K562 (cell line): ENCODE measurements around the gene SAFB. TPM values are rescaled to one million over a fixed set of nuclear protein-coding genes. Genes with fewer than 3 reads are reported as not detected.
A peak's percentile ranks its signal among the peaks of the same experiment; 100 is the strongest.

ENCODE experiments used
- CHD2 ChIP-seq: IDR thresholded peaks from 2 replicates; pipeline ENCODE4 v1.6.1; 2011; ENCODE audit warnings: low read depth, low read length
- CREB1 ChIP-seq, 2 experiments: sonication (generic) in 1 of 2; formaldehyde crosslinking in 1 of 2; IDR thresholded peaks; 2 replicates each; pipeline versions ENCODE4 v1.6.1 to v1.8.0; 2012 to 2022; ENCODE audit warnings: inconsistent platforms in 1 of 2, mild to moderate bottlenecking in 1 of 2, missing genetic modification reagents in 1 of 2, moderate library complexity in 1 of 2
- FOXJ2 ChIP-seq: fragments of 200-800 bp; sonication (Bioruptor generic); IDR thresholded peaks from 2 replicates; pipeline ENCODE4 v1.6.1; 2016; ENCODE audit warnings: missing genetic modification characterization, missing compliant biosample characterization
- FOXP1 ChIP-seq: sonication (generic); formaldehyde crosslinking; IDR thresholded peaks from 2 replicates; pipeline ENCODE4 v1.8.0; 2022; ENCODE audit warnings: mild to moderate bottlenecking, missing genetic modification reagents
- FUS ChIP-seq: fragments of 200-400 bp; formaldehyde crosslinking; optimal IDR thresholded peaks from 2 replicates; pipeline ENCODE3; 2017; ENCODE audit warnings: low read depth, low read length
- KAT7 ChIP-seq: sonication (generic); formaldehyde crosslinking; IDR thresholded peaks from 2 replicates; pipeline ENCODE4 v1.8.0; 2022; ENCODE audit warnings: missing genetic modification reagents, mild to moderate bottlenecking, borderline replicate concordance
- MEIS2 ChIP-seq: fragments of 450-650 bp; IDR thresholded peaks from 2 replicates; pipeline ENCODE4 v1.6.1; 2014; ENCODE audit warnings: mild to moderate bottlenecking; ENCODE audit not compliant: partially characterized antibody
- NFXL1 ChIP-seq: fragments of 450-650 bp; formaldehyde crosslinking; IDR thresholded peaks from 2 replicates; pipeline ENCODE4 v1.4.0; 2021; ENCODE audit warnings: mild to moderate bottlenecking
- RBM14 ChIP-seq: fragments of 200-400 bp; formaldehyde crosslinking; IDR thresholded peaks from 2 replicates; pipeline ENCODE4 v1.6.1; 2018; ENCODE audit warnings: low read depth, mild to moderate bottlenecking, low read length, moderate library complexity, borderline replicate concordance; ENCODE audit not compliant: insufficient read depth
- RBM17 ChIP-seq: fragments of 200-400 bp; formaldehyde crosslinking; IDR thresholded peaks from 2 replicates; pipeline ENCODE4 v1.6.1; 2017; ENCODE audit warnings: low read depth, mild to moderate bottlenecking, low read length, borderline replicate concordance
- SMARCA4 ChIP-seq: fragments of 450-650 bp; IDR thresholded peaks from 2 replicates; pipeline ENCODE4 v1.6.1; 2016
- ZBTB1 ChIP-seq: sonication (generic); formaldehyde crosslinking; IDR thresholded peaks from 2 replicates; pipeline ENCODE4 v1.8.1; 2023; ENCODE audit warnings: missing genetic modification reagents, low read depth, mild to moderate bottlenecking, borderline replicate concordance
- ZNF184 ChIP-seq: sonication (generic); formaldehyde crosslinking; IDR thresholded peaks from 2 replicates; pipeline ENCODE4 v1.5.0; 2020; ENCODE audit warnings: missing genetic modification reagents
- ZNF263 ChIP-seq: sonication (generic); formaldehyde crosslinking; IDR thresholded peaks from 2 replicates; pipeline ENCODE4 v1.8.0; 2022; ENCODE audit warnings: mild to moderate bottlenecking, missing genetic modification reagents, borderline replicate concordance
- ZNF75A ChIP-seq: fragments of 450-650 bp; formaldehyde crosslinking; IDR thresholded peaks from 2 replicates; pipeline ENCODE4 v1.4.0; 2020; ENCODE audit warnings: mild to moderate bottlenecking
- ZNF780A ChIP-seq: fragments of 250-450 bp; sonication (Bioruptor Pico); IDR thresholded peaks from 2 replicates; pipeline ENCODE4 v1.5.0; 2021; ENCODE audit warnings: mild to moderate bottlenecking
- polyA plus RNA-seq, 8 experiments: library from polyadenylated mRNA; depleted of rRNA in 4 of 8; stranded (reverse) in 5 of 8; unstranded in 3 of 8; fragments of >200 nt; fragmentation: Nextera tagmentation in 2 of 8; fragmentation: Illumina TruSeq in 1 of 8; extraction: Ambion mirVana in 2 of 8; extraction: Trizol in 1 of 8; gene quantifications; 2 replicates each; pipeline versions ENCODE4 v1.2.1 to v1.2.3, GENCODE V29; 2011 to 2014; ENCODE audit warnings: inconsistent platforms in 1 of 8, missing spikeins in 1 of 8
- total RNA-seq, 7 experiments: library from RNA; depleted of rRNA in 6 of 7; stranded (reverse); fragments of >200 nt in 6 of 7; fragmentation: Illumina TruSeq in 2 of 7; extraction: Trizol in 2 of 7; gene quantifications; 2 replicates each; pipeline versions ENCODE4 v1.2.1 to v1.2.3, GENCODE V29; 2011 to 2021; ENCODE audit warnings: low replicate concordance in 1 of 7
- TF ChIP-seq, protein P1 (sequence below): fragments of 450-650 bp; formaldehyde crosslinking; IDR thresholded peaks from 2 replicates; pipeline ENCODE4 v1.4.0; 2020; ENCODE audit warnings: mild to moderate bottlenecking, mixed read lengths
- TF ChIP-seq, protein P2 (sequence below): sonication (generic); formaldehyde crosslinking; IDR thresholded peaks from 2 replicates; pipeline ENCODE4 v1.8.1; 2023; ENCODE audit warnings: mild to moderate bottlenecking, missing genetic modification reagents
- TF ChIP-seq, protein P3 (sequence below), 2 experiments: fragments of 450-650 bp; conservative IDR thresholded peaks; 2 replicates each; pipeline ENCODE4 v1.6.1; 2017; ENCODE audit warnings: mild to moderate bottlenecking in 2 of 2, moderate library complexity in 2 of 2
- TF ChIP-seq, protein P4 (sequence below): fragments of 450-650 bp; IDR thresholded peaks from 2 replicates; pipeline ENCODE4 v1.6.1; 2017; ENCODE audit warnings: antibody characterized with exemption, mild to moderate bottlenecking

The SAFB gene
- total and polyA plus RNA-seq, 9 of the 15 experiments (the other 6 are each of a cell fraction or from before 2014, with no cell fraction given) = 1.1 to 151 (median 83.1) TPM

DNA sequence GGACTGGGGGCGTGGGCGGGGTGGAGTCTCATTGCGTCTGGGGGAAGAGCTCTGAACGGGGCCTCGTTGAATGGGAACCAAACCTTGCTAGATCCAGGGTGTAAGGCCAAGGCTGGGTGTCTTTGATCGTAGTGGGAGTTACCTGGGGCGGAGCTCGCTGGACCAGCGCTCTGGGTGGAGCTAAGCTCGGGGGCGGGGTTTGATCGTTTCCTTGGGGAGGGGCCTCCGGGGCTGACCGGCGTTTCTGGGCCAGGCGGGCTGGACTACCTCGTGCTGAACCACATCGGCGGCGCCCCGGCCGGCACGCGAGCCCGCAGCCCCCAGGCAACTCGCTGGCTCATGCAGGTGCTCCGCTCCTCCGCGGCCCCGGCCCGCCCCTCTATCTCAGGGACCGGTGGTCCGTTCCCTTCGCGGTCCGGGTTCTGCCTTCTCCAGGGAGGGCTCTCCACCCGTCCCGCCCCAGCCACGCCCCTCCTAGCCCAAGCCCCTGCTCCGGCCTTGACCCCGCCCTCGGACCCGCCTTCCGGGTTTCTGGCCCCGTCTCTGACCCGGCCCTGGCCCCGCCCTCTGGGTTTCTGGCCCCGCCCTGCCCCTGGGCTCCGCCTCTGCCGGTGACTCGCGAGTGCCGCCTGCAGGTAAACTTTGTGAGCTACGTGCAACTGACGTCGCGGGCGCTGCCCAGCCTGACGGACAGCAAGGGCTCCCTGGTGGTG, 63.9 kb downstream of the SAFB start (continued):
- TF ChIP-seq RBM14 = no peak
- TF ChIP-seq CHD2 = no peak
- TF ChIP-seq ZBTB1 (CRISPR knock-in tag) = no peak; the same call in 1 of the 2 replicates
- TF ChIP-seq, protein P1, sequence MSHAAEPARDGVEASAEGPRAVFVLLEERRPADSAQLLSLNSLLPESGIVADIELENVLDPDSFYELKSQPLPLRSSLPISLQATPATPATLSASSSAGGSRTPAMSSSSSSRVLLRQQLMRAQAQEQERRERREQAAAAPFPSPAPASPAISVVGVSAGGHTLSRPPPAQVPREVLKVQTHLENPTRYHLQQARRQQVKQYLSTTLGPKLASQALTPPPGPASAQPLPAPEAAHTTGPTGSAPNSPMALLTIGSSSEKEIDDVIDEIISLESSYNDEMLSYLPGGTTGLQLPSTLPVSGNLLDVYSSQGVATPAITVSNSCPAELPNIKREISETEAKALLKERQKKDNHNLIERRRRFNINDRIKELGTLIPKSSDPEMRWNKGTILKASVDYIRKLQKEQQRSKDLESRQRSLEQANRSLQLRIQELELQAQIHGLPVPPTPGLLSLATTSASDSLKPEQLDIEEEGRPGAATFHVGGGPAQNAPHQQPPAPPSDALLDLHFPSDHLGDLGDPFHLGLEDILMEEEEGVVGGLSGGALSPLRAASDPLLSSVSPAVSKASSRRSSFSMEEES = no peak
- TF ChIP-seq FOXP1 (CRISPR knock-in tag) = peak; percentile 71; the same call in 1 of the 2 replicates
- TF ChIP-seq, protein P2, sequence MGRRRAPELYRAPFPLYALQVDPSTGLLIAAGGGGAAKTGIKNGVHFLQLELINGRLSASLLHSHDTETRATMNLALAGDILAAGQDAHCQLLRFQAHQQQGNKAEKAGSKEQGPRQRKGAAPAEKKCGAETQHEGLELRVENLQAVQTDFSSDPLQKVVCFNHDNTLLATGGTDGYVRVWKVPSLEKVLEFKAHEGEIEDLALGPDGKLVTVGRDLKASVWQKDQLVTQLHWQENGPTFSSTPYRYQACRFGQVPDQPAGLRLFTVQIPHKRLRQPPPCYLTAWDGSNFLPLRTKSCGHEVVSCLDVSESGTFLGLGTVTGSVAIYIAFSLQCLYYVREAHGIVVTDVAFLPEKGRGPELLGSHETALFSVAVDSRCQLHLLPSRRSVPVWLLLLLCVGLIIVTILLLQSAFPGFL (CRISPR knock-in tag) = no peak
- no peak for TF ChIP-seq KAT7
- no peak for TF ChIP-seq ZNF780A (CRISPR knock-in tag)
- TF ChIP-seq, protein P3, sequence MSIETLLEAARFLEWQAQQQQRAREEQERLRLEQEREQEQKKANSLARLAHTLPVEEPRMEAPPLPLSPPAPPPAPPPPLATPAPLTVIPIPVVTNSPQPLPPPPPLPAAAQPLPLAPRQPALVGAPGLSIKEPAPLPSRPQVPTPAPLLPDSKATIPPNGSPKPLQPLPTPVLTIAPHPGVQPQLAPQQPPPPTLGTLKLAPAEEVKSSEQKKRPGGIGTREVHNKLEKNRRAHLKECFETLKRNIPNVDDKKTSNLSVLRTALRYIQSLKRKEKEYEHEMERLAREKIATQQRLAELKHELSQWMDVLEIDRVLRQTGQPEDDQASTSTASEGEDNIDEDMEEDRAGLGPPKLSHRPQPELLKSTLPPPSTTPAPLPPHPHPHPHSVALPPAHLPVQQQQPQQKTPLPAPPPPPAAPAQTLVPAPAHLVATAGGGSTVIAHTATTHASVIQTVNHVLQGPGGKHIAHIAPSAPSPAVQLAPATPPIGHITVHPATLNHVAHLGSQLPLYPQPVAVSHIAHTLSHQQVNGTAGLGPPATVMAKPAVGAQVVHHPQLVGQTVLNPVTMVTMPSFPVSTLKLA (conservative IDR thresholded peaks at IDR 0.05) = peak; percentile 86 to 95
- TF ChIP-seq ZNF75A (CRISPR knock-in tag) = no peak
- no peak for TF ChIP-seq FUS
- peak; percentile 91 for TF ChIP-seq CREB1 (IDR thresholded peaks at IDR 0.05)
- peak; percentile 95 for TF ChIP-seq CREB1 (CRISPR knock-in tag; IDR thresholded peaks at IDR 0.05)
- TF ChIP-seq MEIS2 = peak; percentile 36
- no peak for TF ChIP-seq SMARCA4
- no peak for TF ChIP-seq NFXL1
- TF ChIP-seq, protein P4, sequence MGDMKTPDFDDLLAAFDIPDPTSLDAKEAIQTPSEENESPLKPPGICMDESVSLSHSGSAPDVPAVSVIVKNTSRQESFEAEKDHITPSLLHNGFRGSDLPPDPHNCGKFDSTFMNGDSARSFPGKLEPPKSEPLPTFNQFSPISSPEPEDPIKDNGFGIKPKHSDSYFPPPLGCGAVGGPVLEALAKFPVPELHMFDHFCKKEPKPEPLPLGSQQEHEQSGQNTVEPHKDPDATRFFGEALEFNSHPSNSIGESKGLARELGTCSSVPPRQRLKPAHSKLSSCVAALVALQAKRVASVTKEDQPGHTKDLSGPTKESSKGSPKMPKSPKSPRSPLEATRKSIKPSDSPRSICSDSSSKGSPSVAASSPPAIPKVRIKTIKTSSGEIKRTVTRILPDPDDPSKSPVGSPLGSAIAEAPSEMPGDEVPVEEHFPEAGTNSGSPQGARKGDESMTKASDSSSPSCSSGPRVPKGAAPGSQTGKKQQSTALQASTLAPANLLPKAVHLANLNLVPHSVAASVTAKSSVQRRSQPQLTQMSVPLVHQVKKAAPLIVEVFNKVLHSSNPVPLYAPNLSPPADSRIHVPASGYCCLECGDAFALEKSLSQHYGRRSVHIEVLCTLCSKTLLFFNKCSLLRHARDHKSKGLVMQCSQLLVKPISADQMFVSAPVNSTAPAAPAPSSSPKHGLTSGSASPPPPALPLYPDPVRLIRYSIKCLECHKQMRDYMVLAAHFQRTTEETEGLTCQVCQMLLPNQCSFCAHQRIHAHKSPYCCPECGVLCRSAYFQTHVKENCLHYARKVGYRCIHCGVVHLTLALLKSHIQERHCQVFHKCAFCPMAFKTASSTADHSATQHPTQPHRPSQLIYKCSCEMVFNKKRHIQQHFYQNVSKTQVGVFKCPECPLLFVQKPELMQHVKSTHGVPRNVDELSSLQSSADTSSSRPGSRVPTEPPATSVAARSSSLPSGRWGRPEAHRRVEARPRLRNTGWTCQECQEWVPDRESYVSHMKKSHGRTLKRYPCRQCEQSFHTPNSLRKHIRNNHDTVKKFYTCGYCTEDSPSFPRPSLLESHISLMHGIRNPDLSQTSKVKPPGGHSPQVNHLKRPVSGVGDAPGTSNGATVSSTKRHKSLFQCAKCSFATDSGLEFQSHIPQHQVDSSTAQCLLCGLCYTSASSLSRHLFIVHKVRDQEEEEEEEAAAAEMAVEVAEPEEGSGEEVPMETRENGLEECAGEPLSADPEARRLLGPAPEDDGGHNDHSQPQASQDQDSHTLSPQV = no peak
- TF ChIP-seq RBM17 = no peak
- no peak for TF ChIP-seq ZNF263 (CRISPR knock-in tag)
- no peak for TF ChIP-seq ZNF184 (CRISPR knock-in tag)
- TF ChIP-seq FOXJ2 (tag) = no peak
